HG03045 (cell line): ENCODE data around the gene ATF1.
"Not testable (repeated sequence)": the region's sequence is repeated elsewhere in the genome, so short reads cannot be mapped to it uniquely, and the experiment has no call there.

ENCODE experiments used
- ATAC-seq: cut with Tn5 transposase; IDR thresholded peaks from one replicate; pipeline ENCODE4 v1.9.1; 2021; ENCODE audit warnings: mild to moderate bottlenecking, moderate library complexity; ENCODE audit not compliant: unreplicated experiment

Gene ATF1

GRCh38 chr12:50751948-50752721 is 11.8 kb upstream of the ATF1 start:
- ATAC-seq = no peak

- ATAC-seq = no peak
Measured at GRCh38 chr12:50753232-50753769, 10.6 kb upstream of the ATF1 start.

- peak; percentile 51 for ATAC-seq
Measured at GRCh38 chr12:50764286-50765094, 589 bp downstream of the ATF1 start.

- no peak for ATAC-seq
Measured at GRCh38 chr12:50765095-50765911, 1.4 kb downstream of the ATF1 start.

- no peak for ATAC-seq
Measured at GRCh38 chr12:50768391-50768790, 4.5 kb downstream of the ATF1 start.

GRCh38 chr12:50768813-50769212 is 4.9 kb downstream of the ATF1 start:
- ATAC-seq = not testable (repeated sequence)

GRCh38 chr12:50771409-50771808 is 7.5 kb downstream of the ATF1 start:
- no peak for ATAC-seq

GRCh38 chr12:50772470-50772869 is 8.6 kb downstream of the ATF1 start:
- ATAC-seq = no peak

GRCh38 chr12:50772877-50773276 is 9.0 kb downstream of the ATF1 start:
- no peak for ATAC-seq

- no peak for ATAC-seq
Measured at GRCh38 chr12:50775251-50775650, 11.3 kb downstream of the ATF1 start.

GRCh38 chr12:50776749-50777728 is 13.1 kb downstream of the ATF1 start:
- ATAC-seq = no peak

- no peak for ATAC-seq
Measured at GRCh38 chr12:50778663-50779590, 15.0 kb downstream of the ATF1 start.

- no peak for ATAC-seq
Measured at GRCh38 chr12:50780013-50780412, 16.1 kb downstream of the ATF1 start.

- no peak for ATAC-seq
Measured at GRCh38 chr12:50784501-50784900, 20.6 kb downstream of the ATF1 start.

GRCh38 chr12:50785406-50786001 is 21.6 kb downstream of the ATF1 start:
- no peak for ATAC-seq

GRCh38 chr12:50786498-50787231 is 22.8 kb downstream of the ATF1 start:
- ATAC-seq = no peak

GRCh38 chr12:50787618-50788017 is 23.7 kb downstream of the ATF1 start:
- ATAC-seq = no peak

GRCh38 chr12:50788561-50788960 is 24.7 kb downstream of the ATF1 start:
- no peak for ATAC-seq
